Karpas-422 (cell line): ENCODE results near the gene BNIP2. TPM values are rescaled to one million over a fixed set of nuclear protein-coding genes. Genes with fewer than 3 reads are reported as not detected.
"Not testable (repeated sequence)": the region's sequence is repeated elsewhere in the genome, so short reads cannot be mapped to it uniquely, and the experiment has no call there.

Experiments used
- DNase-seq: peaks from one replicate; pipeline ENCODE4 v3.0.0-alpha.2; 2015
- H2AFZ ChIP-seq: fragments of 200-600 bp; sonication (generic); 2 replicates; pipeline ENCODE4 v1.6.1; 2014; ENCODE audit warnings: antibody characterized with exemption, low read length, mixed read lengths
- H3K27ac ChIP-seq: fragments of 200-600 bp; sonication (generic); 2 replicates; pipeline ENCODE4 v1.5.1; 2014; ENCODE audit warnings: mild to moderate bottlenecking, low read length, moderate library complexity
- H3K27me3 ChIP-seq: fragments of 200-600 bp; sonication (generic); 2 replicates; pipeline ENCODE4 v1.6.1; 2014; ENCODE audit warnings: low read length, mixed read lengths
- H3K36me3 ChIP-seq: fragments of 200-600 bp; sonication (generic); 2 replicates; pipeline ENCODE4 v1.6.1; 2014; ENCODE audit warnings: low read length, mixed read lengths; ENCODE audit not compliant: insufficient read depth
- H3K4me1 ChIP-seq: fragments of 200-600 bp; sonication (generic); 2 replicates; pipeline ENCODE4 v1.6.1; 2014; ENCODE audit warnings: mild to moderate bottlenecking, low read length, mixed read lengths
- H3K4me2 ChIP-seq: fragments of 200-600 bp; sonication (generic); 2 replicates; pipeline ENCODE4 v1.6.1; 2014; ENCODE audit warnings: low read length, low read depth, mild to moderate bottlenecking; ENCODE audit not compliant: poor library complexity, severe bottlenecking
- H3K4me3 ChIP-seq: fragments of 200-600 bp; sonication (generic); 2 replicates; pipeline ENCODE4 v1.5.1; 2014; ENCODE audit warnings: mild to moderate bottlenecking, antibody characterized with exemption, low read length, mixed read lengths
- H3K79me2 ChIP-seq: fragments of 200-600 bp; sonication (generic); 2 replicates; pipeline ENCODE4 v1.6.1; 2014; ENCODE audit warnings: mild to moderate bottlenecking, low read length, mixed read lengths
- H3K9ac ChIP-seq: fragments of 200-600 bp; sonication (generic); 2 replicates; pipeline ENCODE4 v1.6.0; 2014; ENCODE audit warnings: low read length
- H3K9me2 ChIP-seq: fragments of 200-600 bp; sonication (generic), shearing (Covaris generic); replicated peaks from 2 replicates; pipeline ENCODE4 v1.6.0; 2014; ENCODE audit warnings: mild to moderate bottlenecking, low read length, moderate library complexity; ENCODE audit not compliant: insufficient read depth
- H3K9me3 ChIP-seq: fragments of 300-700, 200-600 bp; sonication (generic); 2 replicates; pipeline ENCODE4 v1.6.1; 2014; ENCODE audit warnings: low read length, mixed read lengths
- H4K20me1 ChIP-seq: fragments of 200-600 bp; sonication (generic); 2 replicates; pipeline ENCODE4 v1.6.1; 2014; ENCODE audit warnings: mild to moderate bottlenecking, antibody characterized with exemption, low read length, low read depth; ENCODE audit not compliant: insufficient read depth
- total RNA-seq: library from RNA; depleted of rRNA; stranded (reverse); fragments of >200 nt; shearing (Covaris generic); gene quantifications from 2 replicates; pipeline ENCODE4 v1.2.3, GENCODE V29; 2014; ENCODE audit warnings: low replicate concordance

Gene BNIP2
- total RNA-seq, 1 experiment from 2014 or later = 93.4 TPM

DNA sequence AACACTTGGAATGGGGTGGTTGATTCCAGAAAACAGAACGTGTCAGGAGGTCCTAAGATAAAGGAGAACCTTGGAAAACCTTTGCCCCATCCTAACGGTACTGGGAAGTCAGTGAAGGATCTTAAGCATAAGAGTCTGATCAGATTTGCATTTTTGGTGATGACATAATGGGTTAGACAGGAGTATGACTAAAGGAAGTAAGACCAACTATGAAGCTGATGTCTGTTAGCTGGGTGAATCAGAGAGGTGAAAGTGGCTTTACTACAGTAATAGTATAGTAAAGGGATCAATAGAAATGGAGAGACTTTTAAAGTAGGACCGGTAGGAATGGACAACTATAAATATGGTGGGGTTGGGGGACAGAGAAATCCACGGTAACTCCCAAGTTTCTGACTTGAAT lies 44.4 kb downstream of the BNIP2 start:
- Histone ChIP-seq H3K27ac (no peak overlapping the region), H3K4me2 (no peak overlapping the region), H3K79me2 (peaks cover 28% of the 10 kb centered on the region), H3K9me3 (no peaks in the 10 kb centered on the region), H2AFZ (no peak overlapping the region), H3K9me2 (no peaks in the 10 kb centered on the region), H3K27me3 (no peaks in the 10 kb centered on the region), H3K4me1 (no peaks in the 10 kb centered on the region), H4K20me1 (peaks cover 16% of the 10 kb centered on the region), H3K9ac (no peak overlapping the region), H3K36me3 (peaks cover 61% of the 10 kb centered on the region), H3K4me3 (no peak overlapping the region)
- no peak for DNase-seq

DNA sequence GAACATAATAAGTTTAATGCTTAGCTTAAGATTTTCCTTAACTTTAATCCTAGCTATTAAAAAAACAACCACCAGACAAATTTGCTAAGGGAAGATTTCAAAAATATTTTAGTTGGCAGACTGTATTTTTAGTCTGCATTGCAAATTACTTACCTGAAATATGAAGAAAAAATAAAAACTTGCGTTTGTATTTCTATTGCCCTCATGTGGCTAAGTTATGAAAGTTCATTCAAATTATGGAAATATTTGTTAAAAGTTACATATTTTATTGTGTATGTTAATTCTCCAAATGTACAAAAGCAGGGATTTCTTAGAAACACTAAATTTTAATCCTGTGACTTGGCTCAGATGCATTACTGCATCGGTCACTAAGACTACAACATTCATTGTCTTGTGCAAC lies 46.8 kb downstream of the BNIP2 start:
- Histone ChIP-seq H3K9me3 (no peaks in the 10 kb centered on the region), H3K27ac (no peak overlapping the region), H3K4me1 (no peaks in the 10 kb centered on the region), H3K79me2 (peaks cover 20% of the 10 kb centered on the region), H3K9me2 (no peaks in the 10 kb centered on the region), H3K4me3 (no peak overlapping the region), H3K4me2 (no peak overlapping the region), H4K20me1 (peaks cover 16% of the 10 kb centered on the region), H3K9ac (no peak overlapping the region), H3K27me3 (no peaks in the 10 kb centered on the region), H2AFZ (no peak overlapping the region), H3K36me3 (peaks cover 64% of the 10 kb centered on the region)
- DNase-seq = no peak

DNA sequence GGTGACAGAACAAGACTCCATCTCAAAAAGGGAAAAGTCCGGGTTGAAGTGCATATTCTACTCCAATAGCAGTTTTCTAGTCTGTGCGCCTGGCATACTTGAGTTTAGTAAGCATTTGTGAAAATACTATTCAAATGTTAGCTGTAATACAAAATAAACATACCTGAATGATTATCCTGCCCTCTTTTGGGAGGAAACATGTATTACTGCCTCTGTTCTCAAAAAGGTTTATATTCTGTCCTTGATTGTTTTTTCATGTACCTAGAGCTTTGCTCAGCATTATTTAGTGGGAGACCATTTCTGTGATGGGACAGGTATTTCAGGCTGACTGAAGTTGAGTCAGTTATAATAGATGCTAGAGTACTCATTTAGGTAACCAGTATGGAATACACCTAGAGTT lies 51.6 kb downstream of the BNIP2 start:
- H3K9ac ChIP-seq, H3K9me3 ChIP-seq, DNase-seq, H3K27me3 ChIP-seq, H3K4me2 ChIP-seq, H3K27ac ChIP-seq, H3K4me3 ChIP-seq, H3K79me2 ChIP-seq, H3K4me1 ChIP-seq, H3K9me2 ChIP-seq, H2AFZ ChIP-seq, H4K20me1 ChIP-seq: not testable (repeated sequence)
- H3K36me3 ChIP-seq = peaks cover 39% of the 10 kb centered on the region; the same call in 1 of the 2 replicates

DNA sequence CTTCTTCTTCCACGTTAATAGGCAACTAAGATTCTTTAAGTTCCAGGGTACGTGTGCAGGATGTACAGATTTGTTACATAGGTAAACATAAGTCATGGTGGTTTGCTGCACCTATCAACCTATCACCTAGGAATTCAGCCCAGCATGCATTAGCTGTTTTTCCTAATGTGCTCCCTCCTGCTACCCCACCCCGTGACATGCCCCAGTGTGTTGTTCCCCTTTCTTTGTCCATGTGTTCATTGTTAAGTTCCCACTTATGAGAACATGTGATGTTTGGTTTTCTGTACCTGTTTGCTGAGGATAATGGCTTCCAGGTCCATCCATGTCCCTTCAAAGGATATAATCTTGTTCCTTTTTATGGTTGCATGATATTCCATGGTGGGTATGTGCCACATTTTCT lies 52.9 kb downstream of the BNIP2 start:
- H3K4me1 ChIP-seq = no peaks in the 10 kb centered on the region
- no peak overlapping the region for H3K9ac ChIP-seq
- peaks cover 27% of the 10 kb centered on the region; the same call in 1 of the 2 replicates for H3K36me3 ChIP-seq
- no peaks in the 10 kb centered on the region for H3K9me2 ChIP-seq
- no peaks in the 10 kb centered on the region; the same call in 1 of the 2 replicates for H4K20me1 ChIP-seq
- no peaks in the 10 kb centered on the region for H3K79me2 ChIP-seq
- no peak overlapping the region for H3K27ac ChIP-seq
- H2AFZ ChIP-seq = no peak overlapping the region
- no peak for DNase-seq
- H3K4me2 ChIP-seq = no peak overlapping the region
- no peak overlapping the region for H3K4me3 ChIP-seq
- H3K9me3 ChIP-seq = no peaks in the 10 kb centered on the region
- no peaks in the 10 kb centered on the region for H3K27me3 ChIP-seq

DNA sequence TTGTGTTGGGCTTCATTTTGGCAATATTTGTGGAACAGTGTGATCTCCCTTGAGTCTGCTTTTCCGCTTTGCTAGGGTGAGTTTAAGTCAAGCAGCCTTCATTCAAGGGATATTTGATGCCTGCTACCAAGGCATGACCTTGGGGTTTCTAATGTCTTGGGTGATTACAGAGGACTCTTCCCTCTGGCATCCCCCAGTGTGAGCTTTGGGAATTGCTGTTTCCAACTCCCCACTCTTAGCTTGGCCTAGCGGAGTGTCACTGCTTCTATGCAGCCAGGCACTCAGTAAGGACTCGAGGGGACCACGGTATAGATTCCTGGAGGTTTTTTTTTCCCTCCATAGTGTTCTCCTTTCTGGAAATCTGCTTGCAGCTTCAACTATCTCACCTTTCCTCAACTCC lies 56.4 kb downstream of the BNIP2 start:
- Histone ChIP-seq H3K9ac (no peak overlapping the region), H3K4me2 (no peak overlapping the region), H3K27me3 (no peaks in the 10 kb centered on the region), H3K27ac (no peak overlapping the region), H3K36me3 (no peaks in the 10 kb centered on the region; the same call in 1 of the 2 replicates), H3K79me2 (no peaks in the 10 kb centered on the region), H3K4me1 (no peaks in the 10 kb centered on the region), H3K9me2 (no peaks in the 10 kb centered on the region), H3K4me3 (no peak overlapping the region), H2AFZ (no peak overlapping the region), H3K9me3 (no peaks in the 10 kb centered on the region), H4K20me1 (no peaks in the 10 kb centered on the region)
- peak; percentile 49 for DNase-seq

DNA sequence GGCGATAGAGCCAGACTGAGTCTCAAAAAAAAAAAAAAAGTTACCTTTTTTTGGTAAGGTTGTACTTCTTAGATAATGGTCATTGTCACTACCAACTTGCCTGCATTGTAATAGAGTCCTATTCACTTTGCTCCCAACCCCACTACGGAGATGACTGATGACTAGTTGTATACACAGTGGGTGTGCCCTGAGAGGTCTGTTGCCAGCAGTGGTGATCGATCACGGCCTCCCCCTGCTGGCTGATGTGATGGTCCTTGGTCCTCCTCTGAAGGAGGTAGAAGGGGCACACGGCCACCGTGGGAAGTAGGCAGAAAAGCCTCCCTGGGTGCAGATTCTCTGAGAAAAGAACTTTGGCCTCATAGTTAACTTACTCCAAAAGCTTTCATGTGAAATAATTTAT lies 66.8 kb downstream of the BNIP2 start:
- Histone ChIP-seq H2AFZ (no peak overlapping the region), H3K4me3 (no peak overlapping the region), H3K79me2 (no peaks in the 10 kb centered on the region), H3K27me3 (no peaks in the 10 kb centered on the region), H4K20me1 (no peaks in the 10 kb centered on the region), H3K9me2 (no peaks in the 10 kb centered on the region), H3K4me2 (no peak overlapping the region), H3K36me3 (no peaks in the 10 kb centered on the region), H3K27ac (no peak overlapping the region), H3K4me1 (no peaks in the 10 kb centered on the region), H3K9me3 (no peaks in the 10 kb centered on the region), H3K9ac (no peak overlapping the region)
- peak; percentile 76 for DNase-seq

DNA sequence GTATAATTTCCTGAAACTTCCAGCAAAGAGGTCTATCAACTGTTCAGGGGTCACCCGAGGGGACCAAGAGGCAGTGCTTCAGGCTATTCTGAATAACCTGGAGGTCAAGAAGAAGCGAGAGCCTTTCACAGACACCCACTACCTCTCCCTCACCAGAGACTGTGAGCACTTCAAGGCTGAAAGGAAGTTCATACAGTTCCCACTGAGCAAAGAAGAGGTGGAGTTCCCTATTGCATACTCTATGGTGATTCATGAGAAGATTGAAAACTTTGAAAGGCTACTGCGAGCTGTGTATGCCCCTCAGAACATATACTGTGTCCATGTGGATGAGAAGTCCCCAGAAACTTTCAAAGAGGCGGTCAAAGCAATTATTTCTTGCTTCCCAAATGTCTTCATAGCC lies 70.7 kb downstream of the BNIP2 start:
- no peak overlapping the region for H2AFZ ChIP-seq
- H3K9me3 ChIP-seq = no peaks in the 10 kb centered on the region
- no peak overlapping the region for H3K4me3 ChIP-seq
- H3K9me2 ChIP-seq = no peaks in the 10 kb centered on the region
- H3K4me2 ChIP-seq = no peak overlapping the region
- no peaks in the 10 kb centered on the region for H3K79me2 ChIP-seq
- no peak overlapping the region for H3K27ac ChIP-seq
- H3K4me1 ChIP-seq = peaks cover 7% of the 10 kb centered on the region; the same call in 1 of the 2 replicates
- no peaks in the 10 kb centered on the region for H4K20me1 ChIP-seq
- no peak overlapping the region for H3K9ac ChIP-seq
- H3K27me3 ChIP-seq = no peaks in the 10 kb centered on the region
- DNase-seq = no peak
- no peaks in the 10 kb centered on the region for H3K36me3 ChIP-seq

DNA sequence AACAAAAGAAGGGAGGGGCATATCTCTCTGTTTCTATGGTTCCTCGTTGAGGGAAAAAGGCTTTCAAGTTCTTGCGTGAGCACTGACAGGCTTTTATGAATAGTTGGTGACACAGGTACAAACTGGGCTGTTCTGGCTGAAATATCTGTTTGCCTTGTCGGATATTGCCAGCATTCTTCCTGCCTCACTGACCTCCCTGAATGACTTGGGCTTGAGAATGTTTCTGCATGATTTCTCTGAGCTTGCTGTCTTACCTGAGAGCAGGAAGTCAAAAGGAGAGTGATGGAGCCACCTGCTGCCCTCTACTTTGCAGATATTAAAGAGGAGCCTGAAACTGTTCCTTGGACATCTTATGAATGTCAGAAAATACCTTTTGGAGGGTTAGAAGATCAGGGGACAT lies 72.7 kb downstream of the BNIP2 start:
- H3K4me2 ChIP-seq = no peak overlapping the region
- H3K4me1 ChIP-seq = peaks cover 7% of the 10 kb centered on the region; the same call in 1 of the 2 replicates
- no peak overlapping the region for H3K9ac ChIP-seq
- H3K27me3 ChIP-seq = no peaks in the 10 kb centered on the region
- no peak for DNase-seq
- no peaks in the 10 kb centered on the region for H3K9me2 ChIP-seq
- H3K4me3 ChIP-seq = no peak overlapping the region
- no peak overlapping the region for H3K27ac ChIP-seq
- no peaks in the 10 kb centered on the region for H3K79me2 ChIP-seq
- H3K36me3 ChIP-seq = no peaks in the 10 kb centered on the region
- peak overlapping the region; percentile 54; the same call in 1 of the 2 replicates for H2AFZ ChIP-seq
- H4K20me1 ChIP-seq = no peaks in the 10 kb centered on the region
- no peaks in the 10 kb centered on the region for H3K9me3 ChIP-seq

DNA sequence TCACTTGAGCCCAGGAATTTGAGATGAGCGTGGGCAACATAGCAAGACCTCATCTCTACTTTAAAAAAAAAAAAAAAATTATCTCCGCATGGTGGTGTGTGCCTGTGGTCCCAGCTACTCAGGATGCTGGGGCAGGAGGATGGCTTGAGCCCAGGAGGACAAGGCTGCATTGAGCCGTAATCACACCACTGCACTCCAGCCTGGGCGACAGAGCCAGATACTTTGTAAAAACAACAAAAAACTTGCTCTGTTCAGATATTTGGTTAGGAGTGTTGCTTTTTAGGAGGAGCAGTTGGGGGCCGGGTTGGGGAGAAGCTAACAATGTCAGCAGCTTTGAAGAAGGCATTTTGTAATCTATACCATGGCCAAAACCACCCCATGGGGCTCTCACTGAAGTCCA lies 73.5 kb downstream of the BNIP2 start:
- H3K4me3 ChIP-seq = no peak overlapping the region
- H2AFZ ChIP-seq = no peak overlapping the region
- H4K20me1 ChIP-seq = no peaks in the 10 kb centered on the region
- no peaks in the 10 kb centered on the region for H3K9me2 ChIP-seq
- no peaks in the 10 kb centered on the region for H3K27me3 ChIP-seq
- no peaks in the 10 kb centered on the region for H3K9me3 ChIP-seq
- H3K9ac ChIP-seq = no peak overlapping the region
- no peak overlapping the region for H3K27ac ChIP-seq
- no peaks in the 10 kb centered on the region for H3K79me2 ChIP-seq
- no peak for DNase-seq
- H3K4me1 ChIP-seq = peaks cover 7% of the 10 kb centered on the region; the same call in 1 of the 2 replicates
- H3K4me2 ChIP-seq = no peak overlapping the region
- no peaks in the 10 kb centered on the region for H3K36me3 ChIP-seq
